HUES6 (cell line): ENCODE results near the gene ITGB2.
"Not testable (repeated sequence)": the region's sequence is repeated elsewhere in the genome, so short reads cannot be mapped to it uniquely, and the experiment has no call there.

Experiments
- H3K27ac ChIP-seq: 2 replicates; pipeline ENCODE4 v1.7.0; 2013; ENCODE audit warnings: low read depth, mild to moderate bottlenecking, low read length, inconsistent platforms
- H3K27me3 ChIP-seq: 2 replicates; pipeline ENCODE4 v1.6.1; 2013; ENCODE audit warnings: low read length; ENCODE audit not compliant: control insufficient read depth, insufficient read depth
- H3K36me3 ChIP-seq: 2 replicates; pipeline ENCODE4 v1.6.1; 2013; ENCODE audit warnings: low read length; ENCODE audit not compliant: control insufficient read depth, insufficient read depth
- H3K4me1 ChIP-seq: 2 replicates; pipeline ENCODE4 v1.6.1; 2013; ENCODE audit warnings: low read length; ENCODE audit not compliant: control insufficient read depth, insufficient read depth
- H3K4me3 ChIP-seq: 2 replicates; pipeline ENCODE4 v1.5.1; 2013; ENCODE audit warnings: low read depth, low read length
- H3K9ac ChIP-seq: one replicate; pipeline ENCODE4 v1.6.1; 2013; ENCODE audit warnings: mild to moderate bottlenecking, low read length
- H3K9me3 ChIP-seq: 2 replicates; pipeline ENCODE4 v1.6.1; 2013; ENCODE audit warnings: low read depth, low read length; ENCODE audit not compliant: control insufficient read depth, insufficient read depth

ITGB2 gene

GRCh38 chr21:44885615-44886014 is 35.1 kb downstream of the ITGB2 start:
- Histone ChIP-seq H3K36me3 (no peaks in the 10 kb centered on the region), H3K4me1 (no peaks in the 10 kb centered on the region), H3K4me3 (no peak overlapping the region), H3K9me3 (no peaks in the 10 kb centered on the region), H3K27ac (no peak overlapping the region), H3K9ac (no peak overlapping the region), H3K27me3 (no peaks in the 10 kb centered on the region)

- H3K4me1 ChIP-seq: no peaks in the 10 kb centered on the region
- no peak overlapping the region for H3K4me3 ChIP-seq
- no peaks in the 10 kb centered on the region for H3K36me3 ChIP-seq
- H3K9me3 ChIP-seq: no peaks in the 10 kb centered on the region
- H3K27me3 ChIP-seq: no peaks in the 10 kb centered on the region
- H3K27ac ChIP-seq: no peak overlapping the region
- no peak overlapping the region for H3K9ac ChIP-seq
Observed at GRCh38 chr21:44884097-44884496, 36.6 kb downstream of the ITGB2 start.

DNA sequence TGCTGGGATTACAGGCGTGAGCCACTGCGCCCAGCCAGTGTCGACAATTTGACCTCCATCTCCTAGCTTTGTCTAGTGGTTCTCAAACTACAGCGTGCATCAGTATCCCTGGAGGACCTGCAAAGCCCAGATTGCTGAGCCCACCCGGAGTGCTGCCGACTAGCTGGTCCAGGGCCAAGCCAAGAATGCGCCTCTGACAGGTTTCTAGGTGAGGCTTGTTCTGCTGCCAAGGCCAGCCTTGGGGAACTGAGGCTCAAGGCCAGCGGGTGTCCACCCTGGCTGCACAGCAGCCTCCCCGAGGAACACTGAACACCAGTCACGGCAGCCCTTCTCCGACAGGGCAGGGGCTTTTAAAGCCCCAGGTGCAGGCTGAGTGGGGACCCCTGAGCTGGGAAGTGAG is 37.4 kb downstream of the ITGB2 start:
- Histone ChIP-seq H3K4me3 (no peak overlapping the region), H3K27ac (no peak overlapping the region), H3K9me3 (no peaks in the 10 kb centered on the region), H3K27me3 (no peaks in the 10 kb centered on the region), H3K4me1 (no peaks in the 10 kb centered on the region), H3K36me3 (no peaks in the 10 kb centered on the region), H3K9ac (no peak overlapping the region)

DNA sequence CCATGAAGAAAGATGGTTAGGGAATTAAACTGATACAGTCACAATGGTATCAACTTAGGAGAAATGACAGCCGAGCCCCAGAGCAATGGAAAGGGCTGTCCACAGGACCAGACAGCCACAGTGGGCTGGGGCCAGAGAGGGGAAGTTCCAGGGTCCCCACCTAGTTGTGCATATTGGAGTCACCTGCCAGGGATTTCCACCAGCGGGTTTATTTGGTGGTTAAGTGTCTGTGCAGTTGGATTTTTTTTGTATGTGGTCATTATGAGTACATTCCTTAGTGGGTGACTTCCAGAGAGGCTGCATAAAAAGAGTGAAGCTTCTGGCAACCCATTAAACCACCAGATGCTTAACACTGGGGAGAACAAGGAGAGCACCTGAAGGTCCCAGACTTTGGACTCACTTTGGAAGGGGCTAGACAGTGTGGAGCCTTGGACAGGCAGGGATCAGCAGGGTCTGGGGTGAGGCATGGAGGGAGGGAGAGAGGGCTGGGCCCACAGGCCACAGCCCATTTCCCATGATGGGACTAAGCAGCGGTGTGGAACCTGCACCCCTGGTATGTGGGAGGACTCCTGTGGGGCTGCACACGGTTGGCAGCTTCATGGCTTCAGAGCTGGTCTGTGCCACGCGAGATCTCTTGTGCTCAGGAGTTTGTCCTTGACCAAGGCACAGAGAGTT is 39.4 kb downstream of the ITGB2 start:
- no peak overlapping the region for H3K9ac ChIP-seq
- H3K4me3 ChIP-seq: no peak overlapping the region
- H3K27ac ChIP-seq: no peak overlapping the region
- H3K27me3 ChIP-seq: no peaks in the 10 kb centered on the region
- H3K4me1 ChIP-seq: no peaks in the 10 kb centered on the region
- H3K9me3 ChIP-seq: no peaks in the 10 kb centered on the region
- H3K36me3 ChIP-seq: no peaks in the 10 kb centered on the region

- Histone ChIP-seq H3K4me3 (no peak overlapping the region), H3K27ac (no peak overlapping the region), H3K4me1 (no peaks in the 10 kb centered on the region), H3K36me3 (no peaks in the 10 kb centered on the region), H3K9ac (no peak overlapping the region), H3K9me3 (no peaks in the 10 kb centered on the region), H3K27me3 (no peaks in the 10 kb centered on the region)
Observed at GRCh38 chr21:44880405-44881197, 40.1 kb downstream of the ITGB2 start.

- H3K4me3 ChIP-seq, H3K9ac ChIP-seq, H3K9me3 ChIP-seq, H3K36me3 ChIP-seq, H3K4me1 ChIP-seq, H3K27ac ChIP-seq: not testable (repeated sequence)
- H3K27me3 ChIP-seq: peaks cover 13% of the 10 kb centered on the region
Observed at GRCh38 chr21:44879238-44879637, 41.5 kb downstream of the ITGB2 start.

DNA sequence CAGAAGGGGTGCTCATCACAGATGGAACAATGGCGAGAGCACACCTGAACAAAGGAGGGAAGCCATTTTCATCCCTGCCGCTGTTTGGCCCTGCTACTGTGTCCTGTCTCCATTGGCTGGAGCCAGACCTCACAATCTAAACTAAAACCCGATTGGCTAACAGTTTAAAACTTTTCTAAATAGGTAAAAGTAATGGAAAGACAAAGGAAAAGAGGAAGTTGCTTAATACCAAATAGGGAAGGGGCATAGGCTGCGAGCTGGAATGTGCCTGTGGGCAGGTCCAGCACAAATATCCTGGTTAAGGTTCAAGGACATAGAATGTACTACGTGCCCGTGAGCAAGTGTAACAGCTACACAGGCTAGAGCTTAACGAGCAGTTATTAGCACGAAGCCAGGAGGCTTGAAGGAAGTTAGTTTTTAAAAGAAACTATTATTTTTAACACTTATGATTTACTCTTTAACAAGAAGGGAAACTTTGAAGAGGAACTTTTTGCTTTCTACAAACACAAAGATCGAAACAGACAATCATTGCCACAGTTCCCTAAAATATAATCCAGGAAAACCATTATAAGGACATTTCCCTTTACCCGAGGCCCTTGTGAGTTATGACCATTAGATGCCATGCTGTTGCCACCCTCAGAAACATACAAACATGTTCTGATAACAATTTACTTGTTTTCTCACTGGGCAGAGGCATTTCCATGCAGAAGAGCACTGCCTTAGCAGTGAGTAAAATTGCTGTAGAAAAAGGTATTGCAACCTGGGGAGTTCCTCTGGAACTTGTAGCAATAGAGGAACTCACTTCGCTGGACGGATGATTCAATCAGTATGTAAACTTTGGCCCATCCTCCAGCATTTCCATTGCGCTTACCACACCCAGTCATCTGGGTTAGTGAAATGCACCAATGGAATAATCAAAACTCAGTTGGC is 42.4 kb downstream of the ITGB2 start:
- no peaks in the 10 kb centered on the region for H3K9me3 ChIP-seq
- no peak overlapping the region for H3K4me3 ChIP-seq
- H3K36me3 ChIP-seq: no peaks in the 10 kb centered on the region
- H3K27me3 ChIP-seq: peaks cover 14% of the 10 kb centered on the region
- H3K27ac ChIP-seq: no peak overlapping the region
- peaks cover 10% of the 10 kb centered on the region for H3K4me1 ChIP-seq
- no peak overlapping the region for H3K9ac ChIP-seq

- H3K36me3 ChIP-seq: no peaks in the 10 kb centered on the region
- H3K4me3 ChIP-seq: no peak overlapping the region
Observed at GRCh38 chr21:44876849-44877575, 43.7 kb downstream of the ITGB2 start.

DNA sequence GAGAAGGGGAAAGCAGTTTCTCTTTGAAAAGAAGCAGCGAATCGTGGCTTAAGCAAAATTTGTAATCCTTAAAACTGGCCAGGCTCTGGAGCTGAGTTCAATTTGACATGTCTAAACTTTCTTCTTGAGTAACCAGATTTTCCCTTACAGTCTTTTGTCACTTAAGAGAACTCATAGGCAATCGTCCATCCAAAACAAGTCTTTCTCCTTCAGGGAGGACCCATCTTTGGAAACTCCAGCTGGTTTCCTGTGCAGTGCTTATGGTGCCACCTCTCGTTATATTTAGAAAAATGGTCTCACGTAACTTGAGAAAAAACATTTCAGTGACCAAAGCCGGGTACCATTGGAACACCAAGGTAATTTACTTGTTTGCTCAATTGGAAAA is 45.4 kb downstream of the ITGB2 start:
- H3K36me3 ChIP-seq: no peaks in the 10 kb centered on the region
- peak overlapping the region; percentile 77 for H3K4me3 ChIP-seq
- no peaks in the 10 kb centered on the region for H3K9me3 ChIP-seq
- peaks cover 31% of the 10 kb centered on the region for H3K4me1 ChIP-seq
- no peak overlapping the region for H3K27ac ChIP-seq
- no peak overlapping the region for H3K9ac ChIP-seq
- peaks cover 14% of the 10 kb centered on the region for H3K27me3 ChIP-seq

More at GRCh38 chr21:44876849-44877575, 43.7 kb downstream of the ITGB2 start:
- Histone ChIP-seq H3K27ac (no peak overlapping the region), H3K9ac (no peak overlapping the region), H3K4me1 (peaks cover 14% of the 10 kb centered on the region), H3K27me3 (peaks cover 14% of the 10 kb centered on the region), H3K9me3 (no peaks in the 10 kb centered on the region)

DNA sequence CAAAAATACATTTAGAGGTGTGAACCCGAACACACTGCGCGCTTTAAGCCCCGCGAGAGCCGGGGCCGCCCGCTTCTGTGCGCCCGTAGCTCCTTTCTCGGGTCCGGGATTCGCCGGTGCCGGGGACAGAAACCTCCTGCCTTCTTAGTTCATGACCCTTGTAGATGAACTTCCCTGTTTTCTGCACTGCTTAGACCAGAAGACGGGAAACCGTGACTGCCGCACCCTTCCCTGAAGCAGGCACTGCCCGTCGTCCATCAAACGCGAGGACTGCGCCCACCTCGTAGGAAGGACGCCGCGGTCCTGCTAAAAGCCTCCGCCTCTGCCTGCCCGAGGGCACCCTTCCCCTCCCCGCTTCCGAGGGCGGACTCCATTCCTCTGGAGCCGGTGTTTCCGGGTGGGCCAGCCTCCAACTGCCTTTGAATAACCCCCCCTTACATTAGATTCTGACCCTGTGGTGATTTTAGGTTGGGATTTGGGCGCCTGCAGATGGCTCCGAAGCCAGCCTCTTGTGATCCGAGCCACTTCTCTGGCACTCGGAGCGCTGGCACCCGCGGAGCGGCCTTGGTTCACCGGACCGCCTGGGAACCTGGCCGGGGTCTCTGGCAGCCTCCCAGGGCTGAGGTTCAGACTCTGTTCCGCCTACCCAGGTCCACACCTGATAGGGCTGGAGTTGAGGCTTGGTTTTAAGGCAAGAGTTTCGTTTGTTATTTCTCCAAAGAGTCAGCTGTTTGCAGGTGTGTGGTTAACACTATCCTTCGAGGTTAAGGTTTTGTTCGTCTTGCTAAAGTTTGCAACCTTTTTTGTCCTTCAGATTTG is 46.0 kb downstream of the ITGB2 start:
- Histone ChIP-seq H3K9me3 (no peaks in the 10 kb centered on the region), H3K9ac (peak overlapping the region; percentile 72), H3K27ac (no peak overlapping the region), H3K4me3 (peak overlapping the region; percentile 77), H3K27me3 (peaks cover 14% of the 10 kb centered on the region), H3K36me3 (no peaks in the 10 kb centered on the region), H3K4me1 (peaks cover 35% of the 10 kb centered on the region)
